CD4-positive, alpha-beta T cell treated with Interferon gamma for 1 hour (primary cell): Measurements from ENCODE around the gene TRIM38.
"Not testable (repeated sequence)": the region's sequence is repeated elsewhere in the genome, so short reads cannot be mapped to it uniquely, and the experiment has no call there.

Experiments
- DNase-seq: peaks from one replicate; pipeline ENCODE4 v3.0.0-alpha.2; 2020

Gene TRIM38

DNA sequence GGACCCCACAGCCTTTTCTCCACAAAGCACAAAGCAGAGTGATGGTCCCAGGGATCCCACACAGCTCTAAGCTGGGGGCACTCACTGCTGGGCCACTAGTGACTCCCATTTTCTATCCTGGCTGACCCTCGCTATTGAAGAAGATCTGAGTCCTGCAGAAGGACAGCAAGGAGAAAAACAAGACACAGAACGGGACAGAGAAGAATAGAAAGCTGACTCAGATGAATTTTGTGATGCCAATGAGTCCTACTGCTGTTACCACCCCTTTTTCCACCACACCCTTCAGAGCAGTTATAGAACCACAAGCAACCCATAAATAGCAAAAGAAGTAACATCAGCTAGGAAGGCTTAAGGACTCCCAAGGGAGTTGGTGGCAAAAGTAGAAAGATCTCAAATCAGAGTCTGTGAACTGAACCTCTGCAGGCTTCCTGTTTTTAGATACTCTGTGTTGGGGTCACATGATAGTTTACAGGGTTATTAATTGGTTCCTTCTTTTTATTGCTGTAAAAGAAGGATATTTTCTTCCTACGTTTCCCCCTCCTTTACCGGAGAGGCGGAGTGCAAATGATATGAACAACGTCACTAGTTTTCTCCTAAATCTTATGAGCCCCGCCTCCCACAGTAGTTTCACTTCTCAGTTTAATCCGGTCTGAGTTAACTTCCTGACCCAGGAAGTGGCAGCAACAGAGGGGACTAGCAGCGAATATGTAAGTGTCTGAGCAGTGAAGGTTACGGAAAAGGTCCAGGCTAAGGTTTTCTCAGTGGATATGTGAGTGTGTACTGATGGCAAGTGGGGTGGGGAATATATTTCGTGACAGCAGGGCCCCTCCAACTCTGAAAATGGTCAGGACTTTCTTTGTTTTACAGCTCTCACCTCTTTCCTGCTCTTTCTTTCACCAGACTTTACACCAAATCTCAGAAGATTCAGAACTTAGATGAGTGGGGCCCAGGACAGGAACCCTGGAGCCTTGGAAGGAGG lies at the start of gene TRIM38:
TSS of gene TRIM38 (plus strand) at position 654 of the 979 bp plus-strand sequence. CDS start 3,721 bp downstream, outside the sequence.
- peak; percentile 84 for DNase-seq

- DNase-seq, result no peak
Measured at GRCh38 chr6:25913741-25914140, 48.9 kb upstream of the TRIM38 start.

DNA sequence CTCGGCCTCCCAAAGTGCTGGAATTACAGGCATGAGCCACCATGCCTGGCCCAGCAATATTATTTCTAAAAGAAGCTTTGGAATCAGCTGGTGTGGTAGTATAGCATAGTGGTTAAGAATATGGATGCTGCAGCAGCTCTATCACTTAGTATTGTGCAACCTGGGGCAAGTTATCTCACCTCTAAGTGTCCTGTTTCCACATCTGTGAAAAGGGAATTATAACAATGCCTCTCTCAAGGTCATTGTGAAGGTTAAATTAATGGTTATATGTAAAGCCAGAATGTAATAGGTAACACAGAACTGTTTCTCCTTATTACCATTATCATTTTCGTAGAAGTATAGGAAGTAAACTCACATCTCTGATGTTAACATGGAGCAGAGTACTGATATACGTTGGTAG lies 46.3 kb upstream of the TRIM38 start:
- DNase-seq, result no peak

- DNase-seq, result no peak
Measured at GRCh38 chr6:25916789-25917490, 45.7 kb upstream of the TRIM38 start.

GRCh38 chr6:25918083-25918683 lies 44.4 kb upstream of the TRIM38 start:
- no peak for DNase-seq

DNA sequence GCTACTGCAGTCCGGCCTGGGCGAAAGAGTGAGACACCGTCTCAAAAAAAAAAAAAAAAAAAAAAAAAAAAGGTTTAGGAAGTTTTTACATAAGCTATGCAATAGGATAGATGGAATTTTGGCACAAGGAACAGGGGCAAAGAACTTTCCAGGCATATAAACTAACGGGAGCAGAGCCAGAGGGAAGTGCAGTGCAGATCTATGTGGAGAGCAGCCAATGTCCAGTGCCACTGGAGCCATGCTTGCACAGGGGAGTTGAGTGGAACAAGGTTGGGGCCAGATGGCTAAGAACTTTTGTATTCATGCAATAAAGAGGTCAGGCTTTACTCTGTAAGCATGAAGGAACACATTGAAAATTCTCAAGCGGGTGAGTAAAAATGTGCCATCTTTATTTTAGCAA lies 42.9 kb upstream of the TRIM38 start:
- DNase-seq, result no peak

- no peak for DNase-seq
Measured at GRCh38 chr6:25921525-25922203, 40.9 kb upstream of the TRIM38 start.

- no peak for DNase-seq
Measured at GRCh38 chr6:25922301-25922700, 40.3 kb upstream of the TRIM38 start.

DNA sequence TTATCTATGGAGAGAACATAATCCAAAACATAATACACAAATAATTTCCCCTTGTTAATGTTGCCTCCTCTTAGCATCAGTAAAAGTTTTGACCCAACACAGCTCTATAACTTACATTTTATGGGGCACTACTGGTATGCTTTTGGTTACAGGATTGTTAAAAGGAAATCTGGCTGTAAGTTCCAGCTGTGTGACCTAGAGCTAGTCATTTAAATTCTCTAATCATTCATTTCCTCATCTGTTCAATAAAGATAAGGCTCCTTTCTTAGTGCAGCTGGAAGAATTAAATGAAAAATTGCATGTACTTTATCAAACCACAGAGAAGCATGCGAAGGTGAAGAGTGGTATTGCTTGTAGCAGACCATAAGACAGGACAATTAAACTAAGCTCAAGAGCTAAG lies 36.7 kb upstream of the TRIM38 start:
- DNase-seq, result no peak

DNA sequence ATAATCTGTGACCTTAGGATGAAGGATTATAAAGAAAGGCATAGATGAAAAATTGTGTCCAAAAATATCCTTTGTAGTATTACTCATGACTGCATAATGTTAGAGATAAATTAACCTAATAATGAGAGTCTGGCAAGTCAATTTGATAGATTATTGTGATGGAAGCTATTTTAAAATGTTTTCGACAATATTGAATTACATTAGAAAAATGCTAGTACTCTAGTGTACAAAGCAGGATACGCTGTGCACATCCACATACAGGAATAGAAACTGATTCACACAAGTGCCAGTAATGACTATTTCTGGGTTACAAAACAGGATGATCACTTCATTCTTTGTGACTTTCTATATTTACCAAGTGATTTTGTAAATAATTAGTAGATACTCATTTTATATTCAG lies 35.4 kb upstream of the TRIM38 start:
- DNase-seq, result no peak

GRCh38 chr6:25927756-25928216 lies 34.8 kb upstream of the TRIM38 start:
- no peak for DNase-seq

DNA sequence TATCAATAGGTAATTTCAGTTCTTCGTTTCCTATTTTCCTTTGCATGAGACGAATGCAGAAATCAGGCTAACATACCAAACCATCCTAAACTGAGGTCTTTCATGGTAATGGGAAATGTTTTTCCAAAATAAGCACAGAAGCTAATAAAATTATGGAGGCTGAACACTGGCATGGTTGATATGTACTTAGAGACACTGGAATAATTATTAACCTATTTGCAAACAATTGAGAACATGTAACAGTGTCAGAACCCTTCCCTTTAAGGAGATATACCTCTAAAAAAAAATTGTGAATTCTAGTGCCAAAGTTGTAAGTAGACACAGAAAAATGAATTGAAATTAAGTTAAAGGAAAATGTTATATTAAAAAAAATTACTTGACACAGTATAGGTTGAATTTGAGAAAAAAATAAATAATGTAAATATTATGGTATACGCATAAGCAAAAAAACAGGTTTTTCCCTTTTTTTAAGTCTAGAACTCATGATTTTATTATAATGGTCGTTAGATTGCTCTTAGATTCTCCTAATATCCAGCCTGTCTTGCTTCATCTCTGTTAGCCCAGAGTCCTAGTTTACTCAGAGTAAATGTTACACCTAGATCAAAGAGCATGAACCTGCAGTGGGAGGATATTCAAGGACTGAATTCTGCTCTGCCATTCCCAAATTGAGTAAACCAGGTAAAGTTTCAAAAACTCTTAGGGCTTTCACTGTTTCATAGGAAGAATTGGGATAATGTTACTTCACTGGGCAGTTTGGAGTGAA lies 33.9 kb upstream of the TRIM38 start:
- DNase-seq, result no peak

DNA sequence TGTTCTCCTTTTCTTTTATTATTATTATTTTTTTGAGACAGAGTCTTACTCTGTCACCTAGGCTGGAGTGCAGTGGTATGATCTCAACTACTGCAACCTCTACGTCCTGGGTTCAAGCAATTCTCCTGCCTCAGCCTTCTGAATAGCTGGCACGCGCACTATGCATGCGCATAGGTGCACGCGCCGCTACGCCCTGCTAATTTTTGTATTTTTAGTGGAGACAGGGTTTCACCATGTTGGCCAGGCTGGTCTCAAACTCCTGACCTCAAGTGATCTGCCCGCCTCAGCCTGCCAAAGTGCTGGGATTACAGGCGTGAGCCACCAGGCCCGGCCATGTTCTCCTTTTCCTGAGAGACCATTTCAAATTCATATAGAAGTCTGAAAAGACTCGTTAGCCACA lies 32.8 kb upstream of the TRIM38 start:
- DNase-seq, result not testable (repeated sequence)

DNA sequence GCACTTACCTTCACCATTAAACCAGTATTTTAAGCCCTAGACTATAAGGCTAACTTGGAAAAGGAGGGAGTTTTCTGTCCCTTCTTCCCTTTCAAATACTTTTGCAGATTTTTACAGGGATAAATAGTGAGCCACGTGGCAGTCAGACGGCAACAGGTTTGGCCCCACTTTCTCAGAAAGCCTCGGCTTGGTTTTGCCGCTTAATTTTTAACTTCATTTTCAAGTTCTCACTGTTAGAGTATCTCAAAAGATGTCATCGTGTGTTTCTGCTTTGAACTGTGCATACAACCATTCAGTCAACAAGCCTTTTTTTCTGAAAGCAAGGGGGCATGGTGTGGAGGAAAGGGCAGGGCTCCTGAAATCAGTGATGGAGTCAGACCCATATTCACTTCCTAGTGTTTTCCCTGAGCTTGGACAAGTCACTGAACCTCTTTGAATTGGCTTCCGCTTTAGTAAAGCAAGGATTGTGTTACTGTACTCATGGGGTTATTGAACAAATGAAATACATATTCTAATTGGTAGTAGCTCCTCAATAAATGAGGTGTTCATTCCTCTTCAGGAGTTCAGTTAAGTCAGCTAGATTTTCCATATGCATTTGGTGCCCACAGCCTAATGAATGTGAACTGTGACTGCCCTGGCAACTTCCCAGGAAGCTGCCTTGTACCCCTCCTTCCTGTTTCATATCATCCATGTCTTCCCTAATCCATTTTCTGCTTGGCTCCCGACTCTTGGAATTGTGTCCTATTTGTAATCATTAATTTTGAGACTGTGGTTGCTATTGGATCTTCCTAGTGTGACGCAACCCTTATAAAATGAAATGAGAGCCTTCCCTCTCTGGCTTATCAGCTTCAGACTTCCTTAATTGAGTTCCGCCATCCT lies 31.8 kb upstream of the TRIM38 start, which contains the start of gene SLC17A2:
TSS of gene SLC17A2 (minus strand) at position 160 of the 879 bp plus-strand sequence. CDS start 4,895 bp downstream, outside the sequence.
- no peak for DNase-seq

DNA sequence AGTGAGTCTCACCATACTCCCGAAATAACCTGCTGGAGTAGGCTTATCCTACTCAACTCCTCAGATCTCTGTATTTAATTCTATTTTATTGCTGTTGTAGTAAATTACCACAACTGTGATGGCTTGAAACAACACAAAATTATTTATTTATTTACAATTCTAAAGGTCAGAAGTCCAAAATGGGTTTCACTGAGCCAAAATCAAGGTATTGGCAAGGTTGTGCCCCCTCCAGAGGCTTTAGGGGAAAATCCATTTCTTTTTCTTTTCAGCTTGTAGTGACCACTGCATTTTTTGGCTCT lies 31.2 kb upstream of the TRIM38 start:
- no peak for DNase-seq

GRCh38 chr6:25934156-25934555 lies 28.4 kb upstream of the TRIM38 start:
- no peak for DNase-seq

GRCh38 chr6:25934735-25935313 lies 27.8 kb upstream of the TRIM38 start:
- no peak for DNase-seq

DNA sequence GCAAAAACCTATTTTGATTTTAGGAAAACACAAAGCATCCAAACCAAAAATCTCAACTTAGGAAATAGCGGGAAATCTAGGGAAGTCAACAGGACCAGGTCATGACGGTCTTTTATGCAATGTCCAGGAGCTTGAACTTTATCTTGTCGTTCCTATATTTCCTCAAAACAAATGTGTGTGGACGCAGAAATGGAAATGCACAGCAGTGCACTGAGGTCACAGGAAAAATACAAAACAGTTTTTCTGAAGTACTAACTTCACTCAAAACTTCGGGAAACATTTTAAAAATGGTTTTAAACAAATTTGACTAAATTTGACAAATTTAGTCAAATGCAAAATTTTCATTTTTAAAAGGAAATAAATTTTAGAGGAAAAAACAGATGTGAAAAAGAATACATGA lies 26.6 kb upstream of the TRIM38 start:
- DNase-seq, result no peak

- DNase-seq, result no peak
Measured at GRCh38 chr6:25939593-25939992, 23.0 kb upstream of the TRIM38 start.

DNA sequence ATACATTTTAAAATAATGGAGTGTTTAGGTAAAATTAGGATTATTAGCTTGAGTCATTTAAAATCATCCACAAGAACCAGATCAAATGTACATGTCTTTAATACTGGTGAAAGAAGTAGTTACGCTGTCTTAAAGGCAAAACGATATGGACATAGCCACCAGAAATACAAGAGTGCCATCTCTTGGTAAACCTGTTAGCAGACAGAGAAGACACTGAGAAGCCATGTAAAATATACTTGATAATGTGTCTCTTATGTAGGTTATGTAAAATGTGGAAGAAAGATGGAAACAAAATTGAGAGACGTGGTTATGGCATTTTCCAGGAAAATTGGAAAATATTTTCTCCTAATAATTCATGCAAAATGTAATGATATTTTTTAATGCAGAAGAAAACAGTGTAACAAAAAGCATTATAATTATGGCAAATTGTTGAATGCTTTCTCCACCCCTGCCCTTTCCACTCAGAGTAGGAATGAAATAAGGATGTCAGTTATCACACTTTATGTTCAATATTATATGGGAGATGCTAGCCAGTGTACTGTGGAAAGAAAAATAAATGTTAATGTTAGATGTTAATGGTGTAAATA lies 19.9 kb upstream of the TRIM38 start:
- no peak for DNase-seq
